NB4 (cell line): ENCODE measurements around the gene CEP89.

Experiments
- POLR2A ChIP-seq: IDR thresholded peaks from 2 replicates; pipeline ENCODE4 v1.6.1; 2011; ENCODE audit warnings: mild to moderate bottlenecking; ENCODE audit not compliant: insufficient read length; ENCODE audit errors: extremely low read depth
- TF ChIP-seq, protein P1 (sequence below): IDR thresholded peaks from one replicate; pipeline ENCODE4 v1.5.1; 2012; ENCODE audit warnings: low read depth, low read length
- TF ChIP-seq, protein P2 (sequence below): IDR thresholded peaks from 2 replicates; pipeline ENCODE4 v1.6.1; 2011; ENCODE audit warnings: low read depth, low read length

DNA sequence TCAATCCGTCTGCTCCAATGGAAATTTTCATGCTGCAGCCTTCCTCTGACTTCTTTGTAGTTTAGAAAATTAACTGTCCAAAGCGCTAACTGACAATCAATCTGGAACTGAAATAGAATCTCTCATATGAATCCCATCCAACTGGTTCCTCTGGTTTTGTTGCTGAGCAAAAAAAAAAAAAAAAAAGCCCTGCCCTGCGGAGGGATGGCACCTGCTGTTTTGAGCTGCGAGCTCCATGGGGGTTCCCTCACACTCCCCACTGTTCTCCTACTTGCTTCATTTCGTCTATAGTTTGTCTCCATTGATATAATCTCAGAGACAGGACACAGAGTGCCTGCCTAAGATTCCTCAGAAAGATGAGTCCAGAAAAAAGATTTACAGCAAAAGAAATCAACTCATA is 33.7 kb upstream of the CEP89 start:
- TF ChIP-seq, protein P1, sequence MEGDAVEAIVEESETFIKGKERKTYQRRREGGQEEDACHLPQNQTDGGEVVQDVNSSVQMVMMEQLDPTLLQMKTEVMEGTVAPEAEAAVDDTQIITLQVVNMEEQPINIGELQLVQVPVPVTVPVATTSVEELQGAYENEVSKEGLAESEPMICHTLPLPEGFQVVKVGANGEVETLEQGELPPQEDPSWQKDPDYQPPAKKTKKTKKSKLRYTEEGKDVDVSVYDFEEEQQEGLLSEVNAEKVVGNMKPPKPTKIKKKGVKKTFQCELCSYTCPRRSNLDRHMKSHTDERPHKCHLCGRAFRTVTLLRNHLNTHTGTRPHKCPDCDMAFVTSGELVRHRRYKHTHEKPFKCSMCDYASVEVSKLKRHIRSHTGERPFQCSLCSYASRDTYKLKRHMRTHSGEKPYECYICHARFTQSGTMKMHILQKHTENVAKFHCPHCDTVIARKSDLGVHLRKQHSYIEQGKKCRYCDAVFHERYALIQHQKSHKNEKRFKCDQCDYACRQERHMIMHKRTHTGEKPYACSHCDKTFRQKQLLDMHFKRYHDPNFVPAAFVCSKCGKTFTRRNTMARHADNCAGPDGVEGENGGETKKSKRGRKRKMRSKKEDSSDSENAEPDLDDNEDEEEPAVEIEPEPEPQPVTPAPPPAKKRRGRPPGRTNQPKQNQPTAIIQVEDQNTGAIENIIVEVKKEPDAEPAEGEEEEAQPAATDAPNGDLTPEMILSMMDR, result no peak
- no peak for TF ChIP-seq POLR2A
- TF ChIP-seq, protein P2, sequence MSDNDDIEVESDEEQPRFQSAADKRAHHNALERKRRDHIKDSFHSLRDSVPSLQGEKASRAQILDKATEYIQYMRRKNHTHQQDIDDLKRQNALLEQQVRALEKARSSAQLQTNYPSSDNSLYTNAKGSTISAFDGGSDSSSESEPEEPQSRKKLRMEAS, result no peak
